Raji (cell line): ENCODE results near the gene SDF2L1.

Experiments used
- POLR2A ChIP-seq: IDR thresholded peaks from 2 replicates; pipeline ENCODE4 v1.6.1; 2011; ENCODE audit warnings: low read depth, low read length, control low read depth; ENCODE audit not compliant: insufficient read depth

SDF2L1 gene

GRCh38 chr22:21669026-21669425 lies 26.9 kb downstream of the SDF2L1 start:
- no peak for TF ChIP-seq POLR2A

- TF ChIP-seq POLR2A: no peak
These were observed 30.1 kb downstream of the SDF2L1 start for GRCh38 chr22:21672107-21672629.

GRCh38 chr22:21673534-21674321 lies 31.6 kb downstream of the SDF2L1 start:
- TF ChIP-seq POLR2A: no peak

GRCh38 chr22:21674638-21675245 lies 32.6 kb downstream of the SDF2L1 start:
- TF ChIP-seq POLR2A: no peak

- TF ChIP-seq POLR2A: no peak
These were observed 35.7 kb downstream of the SDF2L1 start for GRCh38 chr22:21677606-21678443.

- no peak for TF ChIP-seq POLR2A
These were observed 37.3 kb downstream of the SDF2L1 start for GRCh38 chr22:21679383-21679782.

- no peak for TF ChIP-seq POLR2A
These were observed 38.9 kb downstream of the SDF2L1 start for GRCh38 chr22:21680830-21681565.

- TF ChIP-seq POLR2A: no peak
These were observed 39.7 kb downstream of the SDF2L1 start for GRCh38 chr22:21681566-21682370.

GRCh38 chr22:21682385-21683175 lies 40.5 kb downstream of the SDF2L1 start:
- TF ChIP-seq POLR2A: no peak

GRCh38 chr22:21683401-21683811 lies 41.3 kb downstream of the SDF2L1 start:
- no peak for TF ChIP-seq POLR2A

- no peak for TF ChIP-seq POLR2A
These were observed 42.5 kb downstream of the SDF2L1 start for GRCh38 chr22:21684492-21685163.

GRCh38 chr22:21685164-21685513 lies 43.0 kb downstream of the SDF2L1 start:
- no peak for TF ChIP-seq POLR2A

GRCh38 chr22:21686193-21686608 lies 44.1 kb downstream of the SDF2L1 start:
- TF ChIP-seq POLR2A: no peak
